ENCODE data around the gene DPYSL5. TPM values are rescaled to one million over a fixed set of nuclear protein-coding genes. Genes with fewer than 3 reads are reported as not detected.

The DPYSL5 gene
- total and polyA plus RNA-seq, 2 donors (not counting 3 experiments of a cell fraction or from before 2014, with no cell fraction given): not detected

DNA sequence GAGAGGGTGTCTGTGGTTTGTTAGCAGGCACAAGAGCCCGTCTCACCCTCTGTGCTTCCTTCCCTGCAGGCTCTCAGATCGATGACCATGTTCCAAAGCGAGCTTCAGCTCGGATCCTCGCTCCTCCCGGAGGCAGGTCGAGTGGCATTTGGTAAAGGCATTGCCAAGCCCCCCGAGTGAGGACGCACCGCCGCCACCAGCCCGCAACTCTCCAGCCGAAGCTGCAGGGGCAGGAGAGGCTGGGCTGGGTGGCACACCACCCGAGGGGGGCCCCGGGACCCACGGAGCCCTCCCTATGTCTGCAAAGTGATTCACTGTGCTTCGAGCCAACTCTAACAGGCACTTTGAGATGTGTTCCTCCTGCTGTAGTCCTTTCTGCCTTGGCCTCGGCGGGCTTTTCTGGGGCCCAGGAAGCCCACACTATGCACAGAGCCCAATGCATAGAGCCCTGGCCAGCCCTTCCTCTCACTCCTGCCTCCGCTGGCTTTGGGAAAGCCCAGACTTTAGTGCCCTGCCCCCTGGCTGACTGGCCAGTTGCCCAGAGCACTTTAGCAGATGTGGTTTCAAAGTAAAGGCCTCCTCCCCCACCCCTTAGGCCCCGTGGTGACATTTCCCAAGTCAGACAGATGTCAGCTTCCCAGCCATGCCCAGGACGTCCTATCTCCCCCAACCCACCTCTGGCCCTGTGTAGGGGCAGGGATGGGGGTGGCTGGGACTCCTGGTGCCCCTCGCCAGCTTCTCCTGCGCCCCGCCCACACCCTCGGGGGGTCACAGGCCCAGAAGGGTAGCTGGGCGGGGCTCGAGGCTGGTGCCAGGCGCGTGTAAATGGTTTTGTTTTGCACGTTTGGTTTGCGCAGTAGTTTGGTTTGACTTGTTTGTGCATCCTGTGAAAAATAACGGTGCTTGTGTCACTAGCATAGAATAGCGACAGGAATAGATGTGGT is 99.2 kb downstream of the DPYSL5 start:
- no peaks in the 10 kb centered on the region for H3K36me3 ChIP-seq (ENCODE audit: control insufficient read depth in 2 of 2, extremely low read depth in 1 of 2, insufficient read depth in 2 of 2, low read length in 2 of 2)
- dilution Hi-C loops (cut with MboI; ENCODE audit: extremely low pct_ligation_motif_present, low sequenced_read_pairs): no loop called here
- no peaks in the 10 kb centered on the region for H3K79me2 ChIP-seq (ENCODE audit: control insufficient read depth, insufficient read depth, low read length)
- no peaks in the 10 kb centered on the region for H4K20me1 ChIP-seq (replicated peaks; ENCODE audit: control insufficient read depth, extremely low read depth, insufficient read depth, low read length)
- no peak for DNase-seq (ENCODE audit: low read depth, low spot score)
- no TSS peak for BruUV-seq (replicated peaks)
- no peak overlapping the region for H3K4me2 ChIP-seq (ENCODE audit: insufficient read depth, low read length)
- no peak overlapping the region for H2AFZ ChIP-seq (ENCODE audit: low read depth, low read length)
- peaks cover 3 to 5% of the 10 kb centered on the region in 2 experiments for H3K27me3 ChIP-seq (ENCODE audit: control insufficient read depth in 2 of 2, insufficient read depth in 2 of 2, low read length in 2 of 2)
- no peak overlapping the region for H3K27ac ChIP-seq (ENCODE audit: insufficient read depth, low read depth, low read length)
- H3K4me3 ChIP-seq (replicated peaks in 1 of 3; ENCODE audit: insufficient read depth in 1 of 3, low read depth in 1 of 3, low read length in 3 of 3): no peak overlapping the region
- FAIRE-seq: no peak
- H3K9me3 ChIP-seq (replicated peaks; ENCODE audit: control insufficient read depth, insufficient read depth, low read length): no peaks in the 10 kb centered on the region
- H3K9ac ChIP-seq (replicated peaks; ENCODE audit: extremely low read depth, insufficient read depth, low read length): no peak overlapping the region
- intact Hi-C loops (cut with micrococcal nuclease): no loop called here
- TF ChIP-seq MYC (IDR thresholded peaks at IDR 0.05; ENCODE audit: low read depth, low read length) (no peak), GATA2 (IDR thresholded peaks at IDR 0.05; ENCODE audit: insufficient read depth, insufficient read length, low read depth, low read length) (no peak), FOS (IDR thresholded peaks at IDR 0.05; ENCODE audit: borderline replicate concordance, insufficient read depth, low read length) (no peak)
- TF ChIP-seq, protein P1, sequence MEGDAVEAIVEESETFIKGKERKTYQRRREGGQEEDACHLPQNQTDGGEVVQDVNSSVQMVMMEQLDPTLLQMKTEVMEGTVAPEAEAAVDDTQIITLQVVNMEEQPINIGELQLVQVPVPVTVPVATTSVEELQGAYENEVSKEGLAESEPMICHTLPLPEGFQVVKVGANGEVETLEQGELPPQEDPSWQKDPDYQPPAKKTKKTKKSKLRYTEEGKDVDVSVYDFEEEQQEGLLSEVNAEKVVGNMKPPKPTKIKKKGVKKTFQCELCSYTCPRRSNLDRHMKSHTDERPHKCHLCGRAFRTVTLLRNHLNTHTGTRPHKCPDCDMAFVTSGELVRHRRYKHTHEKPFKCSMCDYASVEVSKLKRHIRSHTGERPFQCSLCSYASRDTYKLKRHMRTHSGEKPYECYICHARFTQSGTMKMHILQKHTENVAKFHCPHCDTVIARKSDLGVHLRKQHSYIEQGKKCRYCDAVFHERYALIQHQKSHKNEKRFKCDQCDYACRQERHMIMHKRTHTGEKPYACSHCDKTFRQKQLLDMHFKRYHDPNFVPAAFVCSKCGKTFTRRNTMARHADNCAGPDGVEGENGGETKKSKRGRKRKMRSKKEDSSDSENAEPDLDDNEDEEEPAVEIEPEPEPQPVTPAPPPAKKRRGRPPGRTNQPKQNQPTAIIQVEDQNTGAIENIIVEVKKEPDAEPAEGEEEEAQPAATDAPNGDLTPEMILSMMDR (IDR thresholded peaks at IDR 0.05; ENCODE audit: extremely low read depth in 1 of 2, insufficient read depth in 1 of 2, low read depth in 1 of 2, low read length in 2 of 2): no peak
- TF ChIP-seq, protein P2, sequence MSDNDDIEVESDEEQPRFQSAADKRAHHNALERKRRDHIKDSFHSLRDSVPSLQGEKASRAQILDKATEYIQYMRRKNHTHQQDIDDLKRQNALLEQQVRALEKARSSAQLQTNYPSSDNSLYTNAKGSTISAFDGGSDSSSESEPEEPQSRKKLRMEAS (IDR thresholded peaks at IDR 0.05; ENCODE audit: insufficient read depth, insufficient read length): no peak
- CTCF ChIA-PET: interaction anchor here (0.6 kb wide), 2 partner anchors 15 to 101 kb away, joined by 3 read pairs; no protein-coding TSS in a partner anchor
- H3K9me1 ChIP-seq (replicated peaks; ENCODE audit: control insufficient read depth, extremely low read depth, insufficient read depth, low read length): no peaks in the 10 kb centered on the region
- H3K4me1 ChIP-seq (ENCODE audit: control insufficient read depth, extremely low read depth, insufficient read depth, low read length): no peaks in the 10 kb centered on the region
- POLR2A ChIA-PET: no interaction called here
